Measurements from ENCODE around the gene LY6G5C. TPM values are rescaled to one million over a fixed set of nuclear protein-coding genes. Genes with fewer than 3 reads are reported as not detected.
A peak's percentile ranks its signal among the peaks of the same experiment; 100 is the strongest.

Gene LY6G5C
- total and polyA plus RNA-seq, 2 of the 13 experiments (the other 11 are each of a cell fraction or from before 2014, with no cell fraction given), result 0.33 to 0.55 TPM

DNA sequence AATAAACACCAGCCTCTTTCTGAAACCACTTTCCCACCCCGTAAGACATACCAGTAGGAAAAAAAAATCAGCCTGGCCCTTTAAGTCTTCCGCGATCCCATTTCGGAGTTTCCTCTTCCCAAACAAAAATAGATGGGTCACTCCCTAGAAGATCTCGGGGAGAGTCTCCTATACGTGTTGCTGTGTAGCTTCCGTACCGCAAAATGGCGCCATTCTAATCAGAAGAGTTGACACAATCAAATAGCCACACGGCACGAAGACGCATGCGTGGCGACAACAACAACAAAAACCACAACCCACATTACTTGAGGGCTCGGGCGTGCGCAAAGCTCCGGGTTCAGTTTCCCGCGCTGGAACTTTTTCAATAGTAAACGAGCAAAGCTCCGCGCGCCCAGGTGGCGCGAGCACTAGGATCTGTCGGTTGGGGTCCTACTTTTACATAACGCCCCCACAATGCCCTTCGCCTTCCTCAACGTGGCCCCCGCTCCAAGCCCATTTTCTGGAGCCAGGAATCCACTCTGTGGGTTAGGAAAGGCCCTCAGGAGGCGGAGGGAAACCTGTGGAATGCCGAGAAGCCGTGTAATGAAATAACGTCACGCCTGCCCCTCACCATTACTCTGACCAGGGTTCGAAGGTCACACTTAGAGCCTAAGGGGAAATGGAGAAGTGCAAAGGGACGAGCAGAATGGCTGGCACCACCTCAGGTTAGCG lies 15.9 kb downstream of the LY6G5C start, which contains the start of gene GPANK1 (continued):
- TF ChIP-seq, protein P1, sequence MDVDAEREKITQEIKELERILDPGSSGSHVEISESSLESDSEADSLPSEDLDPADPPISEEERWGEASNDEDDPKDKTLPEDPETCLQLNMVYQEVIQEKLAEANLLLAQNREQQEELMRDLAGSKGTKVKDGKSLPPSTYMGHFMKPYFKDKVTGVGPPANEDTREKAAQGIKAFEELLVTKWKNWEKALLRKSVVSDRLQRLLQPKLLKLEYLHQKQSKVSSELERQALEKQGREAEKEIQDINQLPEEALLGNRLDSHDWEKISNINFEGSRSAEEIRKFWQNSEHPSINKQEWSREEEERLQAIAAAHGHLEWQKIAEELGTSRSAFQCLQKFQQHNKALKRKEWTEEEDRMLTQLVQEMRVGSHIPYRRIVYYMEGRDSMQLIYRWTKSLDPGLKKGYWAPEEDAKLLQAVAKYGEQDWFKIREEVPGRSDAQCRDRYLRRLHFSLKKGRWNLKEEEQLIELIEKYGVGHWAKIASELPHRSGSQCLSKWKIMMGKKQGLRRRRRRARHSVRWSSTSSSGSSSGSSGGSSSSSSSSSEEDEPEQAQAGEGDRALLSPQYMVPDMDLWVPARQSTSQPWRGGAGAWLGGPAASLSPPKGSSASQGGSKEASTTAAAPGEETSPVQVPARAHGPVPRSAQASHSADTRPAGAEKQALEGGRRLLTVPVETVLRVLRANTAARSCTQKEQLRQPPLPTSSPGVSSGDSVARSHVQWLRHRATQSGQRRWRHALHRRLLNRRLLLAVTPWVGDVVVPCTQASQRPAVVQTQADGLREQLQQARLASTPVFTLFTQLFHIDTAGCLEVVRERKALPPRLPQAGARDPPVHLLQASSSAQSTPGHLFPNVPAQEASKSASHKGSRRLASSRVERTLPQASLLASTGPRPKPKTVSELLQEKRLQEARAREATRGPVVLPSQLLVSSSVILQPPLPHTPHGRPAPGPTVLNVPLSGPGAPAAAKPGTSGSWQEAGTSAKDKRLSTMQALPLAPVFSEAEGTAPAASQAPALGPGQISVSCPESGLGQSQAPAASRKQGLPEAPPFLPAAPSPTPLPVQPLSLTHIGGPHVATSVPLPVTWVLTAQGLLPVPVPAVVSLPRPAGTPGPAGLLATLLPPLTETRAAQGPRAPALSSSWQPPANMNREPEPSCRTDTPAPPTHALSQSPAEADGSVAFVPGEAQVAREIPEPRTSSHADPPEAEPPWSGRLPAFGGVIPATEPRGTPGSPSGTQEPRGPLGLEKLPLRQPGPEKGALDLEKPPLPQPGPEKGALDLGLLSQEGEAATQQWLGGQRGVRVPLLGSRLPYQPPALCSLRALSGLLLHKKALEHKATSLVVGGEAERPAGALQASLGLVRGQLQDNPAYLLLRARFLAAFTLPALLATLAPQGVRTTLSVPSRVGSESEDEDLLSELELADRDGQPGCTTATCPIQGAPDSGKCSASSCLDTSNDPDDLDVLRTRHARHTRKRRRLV (CRISPR knock-in tag; IDR thresholded peaks at IDR 0.05), result peak; percentile 99
- TF ChIP-seq SUZ12 (IDR thresholded peaks at IDR 0.05; ENCODE audit: low read depth, low read length), result no peak
- no peak for TF ChIP-seq IRX3 (CRISPR knock-in tag; IDR thresholded peaks at IDR 0.05; ENCODE audit: borderline replicate concordance, low read depth)
- TF ChIP-seq ATF6 (CRISPR knock-in tag; conservative IDR thresholded peaks at IDR 0.05), result no peak
- no peak for TF ChIP-seq GZF1 (CRISPR knock-in tag; IDR thresholded peaks at IDR 0.05)
- TF ChIP-seq NR2F6 (IDR thresholded peaks at IDR 0.05), result no peak
- no peak for TF ChIP-seq NR2F6 (CRISPR knock-in tag; IDR thresholded peaks at IDR 0.05)
- no peak for TF ChIP-seq NFE2 (CRISPR knock-in tag; IDR thresholded peaks at IDR 0.05)
- TF ChIP-seq ATF7-NPFF (CRISPR knock-in tag; IDR thresholded peaks at IDR 0.05; ENCODE audit: low read depth), result peak; percentile 84; the same call in 1 of the 2 replicates
- TF ChIP-seq, protein P2, sequence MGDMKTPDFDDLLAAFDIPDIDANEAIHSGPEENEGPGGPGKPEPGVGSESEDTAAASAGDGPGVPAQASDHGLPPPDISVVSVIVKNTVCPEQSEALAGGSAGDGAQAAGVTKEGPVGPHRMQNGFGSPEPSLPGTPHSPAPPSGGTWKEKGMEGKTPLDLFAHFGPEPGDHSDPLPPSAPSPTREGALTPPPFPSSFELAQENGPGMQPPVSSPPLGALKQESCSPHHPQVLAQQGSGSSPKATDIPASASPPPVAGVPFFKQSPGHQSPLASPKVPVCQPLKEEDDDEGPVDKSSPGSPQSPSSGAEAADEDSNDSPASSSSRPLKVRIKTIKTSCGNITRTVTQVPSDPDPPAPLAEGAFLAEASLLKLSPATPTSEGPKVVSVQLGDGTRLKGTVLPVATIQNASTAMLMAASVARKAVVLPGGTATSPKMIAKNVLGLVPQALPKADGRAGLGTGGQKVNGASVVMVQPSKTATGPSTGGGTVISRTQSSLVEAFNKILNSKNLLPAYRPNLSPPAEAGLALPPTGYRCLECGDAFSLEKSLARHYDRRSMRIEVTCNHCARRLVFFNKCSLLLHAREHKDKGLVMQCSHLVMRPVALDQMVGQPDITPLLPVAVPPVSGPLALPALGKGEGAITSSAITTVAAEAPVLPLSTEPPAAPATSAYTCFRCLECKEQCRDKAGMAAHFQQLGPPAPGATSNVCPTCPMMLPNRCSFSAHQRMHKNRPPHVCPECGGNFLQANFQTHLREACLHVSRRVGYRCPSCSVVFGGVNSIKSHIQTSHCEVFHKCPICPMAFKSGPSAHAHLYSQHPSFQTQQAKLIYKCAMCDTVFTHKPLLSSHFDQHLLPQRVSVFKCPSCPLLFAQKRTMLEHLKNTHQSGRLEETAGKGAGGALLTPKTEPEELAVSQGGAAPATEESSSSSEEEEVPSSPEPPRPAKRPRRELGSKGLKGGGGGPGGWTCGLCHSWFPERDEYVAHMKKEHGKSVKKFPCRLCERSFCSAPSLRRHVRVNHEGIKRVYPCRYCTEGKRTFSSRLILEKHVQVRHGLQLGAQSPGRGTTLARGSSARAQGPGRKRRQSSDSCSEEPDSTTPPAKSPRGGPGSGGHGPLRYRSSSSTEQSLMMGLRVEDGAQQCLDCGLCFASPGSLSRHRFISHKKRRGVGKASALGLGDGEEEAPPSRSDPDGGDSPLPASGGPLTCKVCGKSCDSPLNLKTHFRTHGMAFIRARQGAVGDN (CRISPR knock-in tag; IDR thresholded peaks at IDR 0.05), result peak; percentile 82
- TF ChIP-seq ATF7 (IDR thresholded peaks at IDR 0.05), result no peak
- peak; percentile 74; the same call in 1 of the 2 replicates for TF ChIP-seq ATF7 (CRISPR knock-in tag; IDR thresholded peaks at IDR 0.05)
- TF ChIP-seq, protein P3, sequence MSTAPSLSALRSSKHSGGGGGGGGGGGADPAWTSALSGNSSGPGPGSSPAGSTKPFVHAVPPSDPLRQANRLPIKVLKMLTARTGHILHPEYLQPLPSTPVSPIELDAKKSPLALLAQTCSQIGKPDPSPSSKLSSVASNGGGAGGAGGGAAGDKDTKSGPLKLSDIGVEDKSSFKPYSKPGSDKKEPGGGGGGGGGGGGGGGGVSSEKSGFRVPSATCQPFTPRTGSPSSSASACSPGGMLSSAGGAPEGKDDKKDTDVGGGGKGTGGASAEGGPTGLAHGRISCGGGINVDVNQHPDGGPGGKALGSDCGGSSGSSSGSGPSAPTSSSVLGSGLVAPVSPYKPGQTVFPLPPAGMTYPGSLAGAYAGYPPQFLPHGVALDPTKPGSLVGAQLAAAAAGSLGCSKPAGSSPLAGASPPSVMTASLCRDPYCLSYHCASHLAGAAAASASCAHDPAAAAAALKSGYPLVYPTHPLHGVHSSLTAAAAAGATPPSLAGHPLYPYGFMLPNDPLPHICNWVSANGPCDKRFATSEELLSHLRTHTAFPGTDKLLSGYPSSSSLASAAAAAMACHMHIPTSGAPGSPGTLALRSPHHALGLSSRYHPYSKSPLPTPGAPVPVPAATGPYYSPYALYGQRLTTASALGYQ (CRISPR knock-in tag; IDR thresholded peaks at IDR 0.05), result no peak
- no peak for TF ChIP-seq IRF1 (CRISPR knock-in tag; IDR thresholded peaks at IDR 0.05; ENCODE audit: low read depth)
- no peak for TF ChIP-seq STAT5B (CRISPR knock-in tag; IDR thresholded peaks at IDR 0.05)
- TF ChIP-seq ZBTB21 (CRISPR knock-in tag; IDR thresholded peaks at IDR 0.05), result peak; percentile 58; the same call in 1 of the 2 replicates
